Measurements from ENCODE around the gene PIEZO1.

PIEZO1 gene

GRCh38 chr16:88667461-88667860 is 117.6 kb downstream of the PIEZO1 start:
- peaks cover 12% of the 10 kb centered on the region for H3K4me1 Mint-ChIP-seq
- no peaks in the 10 kb centered on the region for H3K9me3 Mint-ChIP-seq
- no peak overlapping the region for H3K4me3 Mint-ChIP-seq
- no peaks in the 10 kb centered on the region for H3K27me3 Mint-ChIP-seq (ENCODE audit: low read depth, poor library complexity)
- no peak for TF ChIP-seq CTCF (IDR thresholded peaks at IDR 0.05)
- peak overlapping the region; percentile 57 for H3K27ac Mint-ChIP-seq
- H3K36me3 Mint-ChIP-seq (ENCODE audit: low read depth) = peaks cover 15% of the 10 kb centered on the region
- peak; percentile 26 for DNase-seq

- Mint-ChIP-seq H3K9me3 (no peaks in the 10 kb centered on the region), H3K27ac (no peak overlapping the region), H3K4me3 (peak overlapping the region; percentile 90), H3K27me3 (ENCODE audit: low read depth, poor library complexity) (no peaks in the 10 kb centered on the region), H3K4me1 (peaks cover 26% of the 10 kb centered on the region), H3K36me3 (ENCODE audit: low read depth) (peaks cover 15% of the 10 kb centered on the region)
- DNase-seq = no peak
- no peak for TF ChIP-seq CTCF (IDR thresholded peaks at IDR 0.05)
Measured at GRCh38 chr16:88665570-88665969, 119.5 kb downstream of the PIEZO1 start.
